ENCODE measurements around the gene CALCOCO2. TPM values are rescaled to one million over a fixed set of nuclear protein-coding genes. Genes with fewer than 3 reads are reported as not detected.
"Not testable (repeated sequence)": the region's sequence is repeated elsewhere in the genome, so short reads cannot be mapped to it uniquely, and the experiment has no call there.

CALCOCO2 gene
- total RNA-seq, result 20.9 and 28.3 TPM in 2 replicates

- peak; percentile 78 to 95 for DNase-seq (ENCODE audit: low read depth in 2 of 2)
Measured at GRCh38 chr17:48830840-48831548, at the start of gene CALCOCO2. Gene CALCOCO2 (plus strand): TSS chr17:48831035. CDS start chr17:48841708, 10,673 bp downstream.

GRCh38 chr17:48787828-48788227 is 43.0 kb upstream of the CALCOCO2 start:
- no peak for DNase-seq (ENCODE audit: low read depth in 2 of 2)

GRCh38 chr17:48790607-48791127 is 40.2 kb upstream of the CALCOCO2 start:
- DNase-seq (ENCODE audit: low read depth in 2 of 2), result no peak

GRCh38 chr17:48791128-48792032 is 39.5 kb upstream of the CALCOCO2 start:
- DNase-seq (ENCODE audit: low read depth in 2 of 2), result peak; percentile 30 to 74

- no peak for DNase-seq (ENCODE audit: low read depth in 2 of 2)
Measured at GRCh38 chr17:48792033-48792798, 38.6 kb upstream of the CALCOCO2 start.

- no peak for DNase-seq (ENCODE audit: low read depth in 2 of 2)
Measured at GRCh38 chr17:48795444-48796162, 35.2 kb upstream of the CALCOCO2 start.

GRCh38 chr17:48796163-48796522 is 34.7 kb upstream of the CALCOCO2 start:
- DNase-seq (ENCODE audit: low read depth in 2 of 2), result not testable (repeated sequence)

- no peak for DNase-seq (ENCODE audit: low read depth in 2 of 2)
Measured at GRCh38 chr17:48799069-48799723, 31.6 kb upstream of the CALCOCO2 start.

GRCh38 chr17:48800626-48801217 is 30.1 kb upstream of the CALCOCO2 start:
- DNase-seq (ENCODE audit: low read depth in 2 of 2), result no peak

GRCh38 chr17:48804936-48805411 is 25.9 kb upstream of the CALCOCO2 start:
- DNase-seq (ENCODE audit: low read depth in 2 of 2), result peak in 1 of 2 donors; percentile 48

GRCh38 chr17:48809182-48809581 is 21.7 kb upstream of the CALCOCO2 start:
- DNase-seq (ENCODE audit: low read depth in 2 of 2), result no peak

GRCh38 chr17:48812001-48812400 is 18.8 kb upstream of the CALCOCO2 start:
- no peak for DNase-seq (ENCODE audit: low read depth in 2 of 2)

- DNase-seq (ENCODE audit: low read depth in 2 of 2), result peak; percentile 21 to 54
Measured at GRCh38 chr17:48814504-48814903, 16.3 kb upstream of the CALCOCO2 start.

- DNase-seq (ENCODE audit: low read depth in 2 of 2), result no peak
Measured at GRCh38 chr17:48815311-48815710, 15.5 kb upstream of the CALCOCO2 start.

GRCh38 chr17:48816438-48816773 is 14.4 kb upstream of the CALCOCO2 start:
- DNase-seq (ENCODE audit: low read depth in 2 of 2), result no peak

GRCh38 chr17:48816774-48817590 is 13.9 kb upstream of the CALCOCO2 start, which contains the start of gene TTLL6:
Gene TTLL6 (minus strand): TSS chr17:48817229. CDS start chr17:48817072, 157 bp downstream.
- peak; percentile 44 to 84 for DNase-seq (ENCODE audit: low read depth in 2 of 2)

GRCh38 chr17:48818361-48818841 is 12.4 kb upstream of the CALCOCO2 start:
- DNase-seq (ENCODE audit: low read depth in 2 of 2), result no peak

GRCh38 chr17:48819466-48819865 is 11.4 kb upstream of the CALCOCO2 start:
- DNase-seq (ENCODE audit: low read depth in 2 of 2), result no peak

GRCh38 chr17:48820936-48821335 is 9.9 kb upstream of the CALCOCO2 start:
- DNase-seq (ENCODE audit: low read depth in 2 of 2), result not testable (repeated sequence)
